H9 (cell line): Measurements from ENCODE around the gene BARX1. TPM values are rescaled to one million over a fixed set of nuclear protein-coding genes. Genes with fewer than 3 reads are reported as not detected.

ENCODE experiments used
- DNase-seq: peaks from one replicate; pipeline ENCODE4 v3.0.0-alpha.2; 2017
- H2AFZ ChIP-seq: one replicate; pipeline ENCODE4 v1.6.1; 2013; ENCODE audit warnings: mild to moderate bottlenecking, low read length, control low read depth, moderate library complexity
- H2AK5ac ChIP-seq: 2 replicates; pipeline ENCODE4 v1.6.1; 2013; ENCODE audit warnings: low read length, control low read depth, mixed read lengths; ENCODE audit not compliant: insufficient read length
- H2BK120ac ChIP-seq: one replicate; pipeline ENCODE4 v1.6.1; 2013; ENCODE audit warnings: low read depth, mild to moderate bottlenecking, low read length, control low read depth, inconsistent platforms; ENCODE audit not compliant: poor library complexity, severe bottlenecking
- H2BK12ac ChIP-seq: 2 replicates; pipeline ENCODE4 v1.6.1; 2013; ENCODE audit warnings: low read length, control low read depth, mixed read lengths, low read depth; ENCODE audit not compliant: insufficient read length
- H2BK15ac ChIP-seq: 2 replicates; pipeline ENCODE4 v1.6.1; 2013; ENCODE audit warnings: low read depth, low read length, control low read depth
- H2BK20ac ChIP-seq: one replicate; pipeline ENCODE4 v1.6.1; 2013; ENCODE audit warnings: low read depth, mild to moderate bottlenecking, low read length, control low read depth, inconsistent platforms; ENCODE audit not compliant: poor library complexity, severe bottlenecking
- H2BK5ac ChIP-seq: 2 replicates; pipeline ENCODE4 v1.6.1; 2013; ENCODE audit warnings: low read length, control low read depth, mixed read lengths; ENCODE audit not compliant: insufficient read length
- H3K14ac ChIP-seq: 2 replicates; pipeline ENCODE4 v1.6.1; 2013; ENCODE audit warnings: low read length, control low read depth; ENCODE audit not compliant: insufficient read depth
- H3K18ac ChIP-seq: 2 replicates; pipeline ENCODE4 v1.6.1; 2013; ENCODE audit warnings: low read depth, mild to moderate bottlenecking, mixed read lengths, low read length, control low read depth; ENCODE audit not compliant: insufficient read length
- H3K23ac ChIP-seq: 2 replicates; pipeline ENCODE4 v1.6.1; 2013; ENCODE audit warnings: low read length, control low read depth, mixed read lengths, low read depth; ENCODE audit not compliant: insufficient read length
- H3K23me2 ChIP-seq: 2 replicates; pipeline ENCODE4 v1.6.1; 2013; ENCODE audit warnings: low read depth, mild to moderate bottlenecking, mixed read lengths, low read length, control low read depth; ENCODE audit not compliant: insufficient read length, poor library complexity, severe bottlenecking
- H3K27ac ChIP-seq: 2 replicates; pipeline ENCODE4 v1.5.1; 2013; ENCODE audit warnings: low read length, control low read depth, mixed read lengths, low read depth; ENCODE audit not compliant: insufficient read length
- H3K27me3 ChIP-seq: 2 replicates; pipeline ENCODE4 v1.6.1; 2013; ENCODE audit warnings: low read length, control low read depth, inconsistent platforms; ENCODE audit not compliant: insufficient read depth
- H3K4ac ChIP-seq: 2 replicates; pipeline ENCODE4 v1.6.1; 2013; ENCODE audit warnings: low read depth, mild to moderate bottlenecking, control low read depth, inconsistent platforms, low read length, moderate library complexity
- H3K4me1 ChIP-seq: 2 replicates; pipeline ENCODE4 v1.6.1; 2013; ENCODE audit warnings: low read length, control low read depth, inconsistent platforms; ENCODE audit not compliant: insufficient read depth
- H3K4me2 ChIP-seq: 2 replicates; pipeline ENCODE4 v1.6.1; 2013; ENCODE audit warnings: low read length, control low read depth, mixed read lengths; ENCODE audit not compliant: insufficient read length, insufficient read depth
- H3K56ac ChIP-seq: 2 replicates; pipeline ENCODE4 v1.6.1; 2013; ENCODE audit warnings: low read depth, mild to moderate bottlenecking, mixed read lengths, low read length, control low read depth; ENCODE audit not compliant: insufficient read length
- H3K79me1 ChIP-seq: 2 replicates; pipeline ENCODE4 v1.6.1; 2013; ENCODE audit warnings: low read depth, mild to moderate bottlenecking, moderate library complexity, low read length, control low read depth, inconsistent platforms; ENCODE audit not compliant: insufficient read depth, poor library complexity, severe bottlenecking
- H3K79me2 ChIP-seq: 2 replicates; pipeline ENCODE4 v1.6.1; 2013; ENCODE audit warnings: low read length, control low read depth, inconsistent platforms; ENCODE audit not compliant: insufficient read depth
- H3K9ac ChIP-seq: 2 replicates; pipeline ENCODE4 v1.6.1; 2013; ENCODE audit warnings: low read length, control low read depth, mixed read lengths; ENCODE audit not compliant: insufficient read length; ENCODE audit errors: extremely low read depth
- H3K9me3 ChIP-seq: one replicate; pipeline ENCODE4 v1.6.1; 2013; ENCODE audit warnings: low read depth, low read length, inconsistent platforms; ENCODE audit not compliant: control insufficient read depth
- H3T11ph ChIP-seq: one replicate; pipeline ENCODE4 v1.6.1; 2013; ENCODE audit warnings: mild to moderate bottlenecking, low read length, control low read depth, inconsistent platforms
- H4K20me1 ChIP-seq: one replicate; pipeline ENCODE4 v1.6.1; 2013; ENCODE audit not compliant: control insufficient read depth, insufficient read length, insufficient read depth
- H4K5ac ChIP-seq: 2 replicates; pipeline ENCODE4 v1.6.1; 2013; ENCODE audit warnings: low read depth, mild to moderate bottlenecking, mixed read lengths, low read length, control low read depth; ENCODE audit not compliant: insufficient read length
- H4K8ac ChIP-seq: replicated peaks from 2 replicates; pipeline ENCODE4 v1.6.1; 2013; ENCODE audit warnings: low read length, control low read depth, mixed read lengths, low read depth; ENCODE audit not compliant: insufficient read length
- H4K91ac ChIP-seq: 2 replicates; pipeline ENCODE4 v1.6.1; 2013; ENCODE audit warnings: low read depth, mild to moderate bottlenecking, moderate library complexity, mixed read lengths, low read length, control low read depth; ENCODE audit not compliant: insufficient read length
- H3K27ac Mint-ChIP-seq, 3 experiments: 2 replicates in 2 of 3; 3 replicates in 1 of 3; pipeline ENCODE4 v1.8.0; 2020 to 2021; ENCODE audit warnings: mixed read lengths in 3 of 3, mild to moderate bottlenecking in 1 of 3, moderate library complexity in 1 of 3
- H3K27me3 Mint-ChIP-seq: 2 replicates; pipeline ENCODE4 v1.8.0; 2021; ENCODE audit warnings: low read depth, mild to moderate bottlenecking, moderate library complexity, mixed read lengths
- H3K36me3 Mint-ChIP-seq, 3 experiments: 2 replicates in 2 of 3; 3 replicates in 1 of 3; pipeline ENCODE4 v1.8.0; 2020 to 2021; ENCODE audit warnings: low read depth in 3 of 3, mixed read lengths in 3 of 3; ENCODE audit not compliant: insufficient read depth in 1 of 3
- H3K4me1 Mint-ChIP-seq, 2 experiments: 2 replicates each; pipeline ENCODE4 v1.8.0; 2020; ENCODE audit warnings: mixed read lengths in 2 of 2
- H3K4me3 Mint-ChIP-seq, 2 experiments: 2 replicates in 1 of 2; 3 replicates in 1 of 2; pipeline ENCODE4 v1.8.0; 2020 to 2021; ENCODE audit warnings: mild to moderate bottlenecking in 2 of 2, mixed read lengths in 2 of 2, moderate library complexity in 1 of 2
- H3K9me3 Mint-ChIP-seq, 2 experiments: 2 replicates in 1 of 2; 3 replicates in 1 of 2; pipeline ENCODE4 v1.8.0; 2020; ENCODE audit warnings: mild to moderate bottlenecking in 2 of 2, mixed read lengths in 2 of 2, moderate library complexity in 1 of 2
- WGBS: extraction: QIAGEN DNeasy Blood & Tissue Kit; methylation state at CpG from one replicate; pipeline ENCODE4 v1.1.7; 2013; ENCODE audit warnings: missing lambda C conversion rate, low lambda C conversion rate, mixed read lengths; ENCODE audit not compliant: insufficient read length; ENCODE audit errors: extremely low coverage; 5-methylcytosine and 5-hydroxymethylcytosine counted together
- total RNA-seq: library from RNA; stranded (reverse); gene quantifications from 2 replicates; pipeline ENCODE4 v1.2.1, GENCODE V29; 2021
- TF ChIP-seq, protein P1 (sequence below): fragments of 200-600 bp; sonication (generic); conservative IDR thresholded peaks from 3 replicates; pipeline ENCODE4 v1.8.0; 2021; ENCODE audit warnings: antibody characterized with exemption, mild to moderate bottlenecking

BARX1 gene
- total RNA-seq, 1 experiment from 2014 or later = 1.2 TPM

DNA sequence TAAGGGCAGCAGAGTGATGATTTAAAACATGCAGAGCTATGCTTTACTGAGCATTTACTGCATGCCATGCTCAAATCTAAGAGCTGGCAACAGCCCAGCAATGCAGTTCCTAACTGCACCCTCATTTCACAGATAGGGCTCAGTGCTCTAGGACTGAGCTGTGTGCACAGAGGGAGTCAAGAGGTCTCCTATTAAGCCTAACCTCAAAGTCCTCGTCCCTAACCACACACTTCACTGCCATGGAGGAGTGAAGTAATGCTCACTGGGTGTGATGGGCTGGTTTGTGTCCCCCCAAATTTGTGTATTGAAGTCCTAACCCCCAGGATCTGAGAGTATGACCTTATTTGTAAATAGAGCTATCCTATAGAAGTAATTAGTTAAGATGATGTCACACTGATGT is 25.9 kb downstream of the BARX1 start:
- no peak overlapping the region for H2BK5ac ChIP-seq
- Mint-ChIP-seq H3K9me3 (no peaks in the 10 kb centered on the region; a peak in 1 of 5 replicates), H3K36me3 (no peaks in the 10 kb centered on the region), H3K27me3 (peaks cover 52% of the 10 kb centered on the region), H3K4me1 (peaks cover 5 to 10% of the 10 kb centered on the region in 2 experiments), H3K4me3 (no peak overlapping the region), H3K27ac (no peak overlapping the region)
- H4K91ac ChIP-seq = no peak overlapping the region
- no peaks in the 10 kb centered on the region for H3K4me1 ChIP-seq
- no peak overlapping the region for H3K4ac ChIP-seq
- no peak overlapping the region for H3K27ac ChIP-seq
- H3K23me2 ChIP-seq = no peaks in the 10 kb centered on the region
- TF ChIP-seq, protein P1, sequence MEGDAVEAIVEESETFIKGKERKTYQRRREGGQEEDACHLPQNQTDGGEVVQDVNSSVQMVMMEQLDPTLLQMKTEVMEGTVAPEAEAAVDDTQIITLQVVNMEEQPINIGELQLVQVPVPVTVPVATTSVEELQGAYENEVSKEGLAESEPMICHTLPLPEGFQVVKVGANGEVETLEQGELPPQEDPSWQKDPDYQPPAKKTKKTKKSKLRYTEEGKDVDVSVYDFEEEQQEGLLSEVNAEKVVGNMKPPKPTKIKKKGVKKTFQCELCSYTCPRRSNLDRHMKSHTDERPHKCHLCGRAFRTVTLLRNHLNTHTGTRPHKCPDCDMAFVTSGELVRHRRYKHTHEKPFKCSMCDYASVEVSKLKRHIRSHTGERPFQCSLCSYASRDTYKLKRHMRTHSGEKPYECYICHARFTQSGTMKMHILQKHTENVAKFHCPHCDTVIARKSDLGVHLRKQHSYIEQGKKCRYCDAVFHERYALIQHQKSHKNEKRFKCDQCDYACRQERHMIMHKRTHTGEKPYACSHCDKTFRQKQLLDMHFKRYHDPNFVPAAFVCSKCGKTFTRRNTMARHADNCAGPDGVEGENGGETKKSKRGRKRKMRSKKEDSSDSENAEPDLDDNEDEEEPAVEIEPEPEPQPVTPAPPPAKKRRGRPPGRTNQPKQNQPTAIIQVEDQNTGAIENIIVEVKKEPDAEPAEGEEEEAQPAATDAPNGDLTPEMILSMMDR = no peak
- no peaks in the 10 kb centered on the region for H3K9me3 ChIP-seq
- no peak overlapping the region for H3K9ac ChIP-seq
- no peak overlapping the region for H3K14ac ChIP-seq
- no peak overlapping the region for H2BK12ac ChIP-seq
- no peak overlapping the region for H3K56ac ChIP-seq
- no peak overlapping the region for H2BK20ac ChIP-seq
- no peak for DNase-seq
- no peak overlapping the region for H4K8ac ChIP-seq
- no peak overlapping the region for H2BK120ac ChIP-seq
- H3K18ac ChIP-seq = no peak overlapping the region
- WGBS = no CpG with 5 or more reads among the region's 1 CpG
- H4K5ac ChIP-seq = no peak overlapping the region
- no peaks in the 10 kb centered on the region for H3K79me1 ChIP-seq
- H2BK15ac ChIP-seq = no peak overlapping the region
- no peaks in the 10 kb centered on the region for H4K20me1 ChIP-seq
- no peak overlapping the region for H2AK5ac ChIP-seq
- H3K79me2 ChIP-seq = no peaks in the 10 kb centered on the region
- no peak overlapping the region for H3K23ac ChIP-seq
- H2AFZ ChIP-seq = no peak overlapping the region
- H3K27me3 ChIP-seq = no peaks in the 10 kb centered on the region
- H3T11ph ChIP-seq = no peak overlapping the region
- H3K4me2 ChIP-seq = no peak overlapping the region
